T-helper 1 cell treated with Interleukin-12 subunit alpha and Interleukin-12 subunit beta and Interleukin-4 antibody, amounts not matched to agents 30 ng/mL and 1 ng/mL, for 36 hours (primary cell): ENCODE data around the gene RAB14. TPM values are rescaled to one million over a fixed set of nuclear protein-coding genes. Genes with fewer than 3 reads are reported as not detected.
"Not testable (repeated sequence)": the region's sequence is repeated elsewhere in the genome, so short reads cannot be mapped to it uniquely, and the experiment has no call there.

ENCODE experiments used
- intact Hi-C: fragments of 100-400 bp; cut with micrococcal nuclease; formaldehyde crosslinking; loops from one replicate; pipeline ENCODE4 v1.15.1; 2024
- total RNA-seq: library from RNA; stranded (reverse); gene quantifications from 2 replicates; pipeline ENCODE4 v1.2.3, GENCODE V29; 2022

Gene RAB14
- total RNA-seq, 1 donor from 2014 or later: 60.5 TPM

- intact Hi-C loops: loop anchor here (5.0 kb wide), 1 partner anchor 437 kb away; no protein-coding TSS in a partner anchor
These were observed 6.9 kb downstream of the RAB14 start for GRCh38 chr9:121194730-121195129.

GRCh38 chr9:121192959-121193640 is 8.6 kb downstream of the RAB14 start:
- intact Hi-C loops: no loop called here

GRCh38 chr9:121192518-121192917 is 9.2 kb downstream of the RAB14 start:
- intact Hi-C loops: no loop called here

- intact Hi-C loops: no loop called here
These were observed 10.4 kb downstream of the RAB14 start for GRCh38 chr9:121191235-121191634.

GRCh38 chr9:121189660-121190059 is 12.0 kb downstream of the RAB14 start:
- intact Hi-C loops: no loop called here

- intact Hi-C loops: no loop called here
These were observed 12.7 kb downstream of the RAB14 start for GRCh38 chr9:121189006-121189405.

GRCh38 chr9:121187636-121188305 is 13.9 kb downstream of the RAB14 start:
- intact Hi-C loops: no loop called here

GRCh38 chr9:121185774-121186403 is 15.8 kb downstream of the RAB14 start:
- intact Hi-C loops: no loop called here

- intact Hi-C loops: no loop called here
These were observed 16.4 kb downstream of the RAB14 start for GRCh38 chr9:121185178-121185745.

GRCh38 chr9:121184463-121184862 is 17.2 kb downstream of the RAB14 start:
- intact Hi-C loops: no loop called here

GRCh38 chr9:121183666-121184423 is 17.8 kb downstream of the RAB14 start:
- intact Hi-C loops: no loop called here

GRCh38 chr9:121182989-121183388 is 18.7 kb downstream of the RAB14 start:
- intact Hi-C loops: no loop called here

- intact Hi-C loops: no loop called here
These were observed 19.4 kb downstream of the RAB14 start for GRCh38 chr9:121182101-121182836.

GRCh38 chr9:121179930-121180681 is 21.6 kb downstream of the RAB14 start:
- intact Hi-C loops: no loop called here

GRCh38 chr9:121179373-121179721 is 22.3 kb downstream of the RAB14 start:
- intact Hi-C loops: not testable (repeated sequence)

- intact Hi-C loops: no loop called here
These were observed 22.8 kb downstream of the RAB14 start for GRCh38 chr9:121178676-121179372.

- intact Hi-C loops: no loop called here
These were observed 28.2 kb downstream of the RAB14 start for GRCh38 chr9:121173501-121173900.

- intact Hi-C loops: no loop called here
These were observed 28.8 kb downstream of the RAB14 start for GRCh38 chr9:121172726-121173487.

GRCh38 chr9:121171236-121171635 is 30.4 kb downstream of the RAB14 start:
- intact Hi-C loops: no loop called here
